GM12892 (cell line): Measurements from ENCODE around the gene CLCN1.

Source experiments
- POLR2A ChIP-seq: IDR thresholded peaks from 2 replicates; pipeline ENCODE4 v1.6.1; 2011; ENCODE audit warnings: low read depth, low read length, control low read depth
- POLR2AphosphoS5 ChIP-seq: IDR thresholded peaks from 2 replicates; pipeline ENCODE4 v1.6.1; 2011; ENCODE audit warnings: low read depth, low read length, control low read depth
- TAF1 ChIP-seq: IDR thresholded peaks from 2 replicates; pipeline ENCODE4 v1.6.1; 2011; ENCODE audit warnings: low read depth, mild to moderate bottlenecking, control low read depth, low read length, borderline replicate concordance

DNA sequence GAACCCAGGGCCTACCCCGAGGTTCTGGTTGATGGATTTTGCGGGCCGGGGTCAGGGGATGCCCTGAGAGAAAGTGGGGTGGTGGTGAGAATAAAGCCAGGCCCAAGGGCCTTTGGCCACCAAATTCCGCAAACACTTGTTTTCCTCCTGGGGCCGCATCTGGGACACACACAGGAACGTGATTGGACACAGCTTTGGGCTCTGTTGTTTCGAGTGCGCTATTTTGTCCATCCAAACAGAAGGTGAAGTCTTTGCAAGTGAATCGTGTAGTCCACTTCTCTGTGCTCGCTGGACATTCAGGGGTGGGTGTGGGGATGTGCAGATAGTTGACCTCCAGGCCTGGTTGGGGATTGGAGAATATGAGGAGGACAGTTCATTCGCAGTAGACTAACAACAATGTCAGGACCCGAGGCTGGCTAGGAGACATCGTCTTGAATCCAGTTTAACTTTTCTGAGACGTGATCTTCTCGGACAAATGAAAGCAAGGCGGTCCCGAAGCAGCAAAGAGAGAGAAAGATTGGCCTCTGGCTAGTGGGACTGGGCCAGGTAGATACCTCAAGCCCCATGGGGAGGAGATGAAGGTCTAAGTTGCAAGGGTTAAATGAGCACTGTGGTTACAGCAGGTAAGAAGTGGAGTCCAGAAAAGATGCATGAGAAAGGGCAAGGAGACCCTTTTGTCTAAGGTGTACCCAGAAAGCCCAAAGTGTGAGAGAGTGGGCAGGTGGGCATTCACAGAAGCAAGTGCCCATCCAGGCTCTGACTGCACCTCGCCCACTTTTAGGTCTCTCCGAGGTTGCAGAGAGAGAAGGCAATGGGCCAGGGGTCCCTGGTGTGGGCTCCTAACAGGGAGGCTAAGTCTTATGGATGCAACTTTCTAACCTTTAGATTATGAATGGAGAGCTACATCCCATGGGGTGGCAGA is 47.4 kb downstream of the CLCN1 start:
- no peak for TF ChIP-seq TAF1
- no peak for TF ChIP-seq POLR2A
- no peak for TF ChIP-seq POLR2AphosphoS5
